GM18951 (cell line): ENCODE measurements around the gene SPC24.
"Not testable (repeated sequence)": the region's sequence is repeated elsewhere in the genome, so short reads cannot be mapped to it uniquely, and the experiment has no call there.

Experiments
- POLR2A ChIP-seq: IDR thresholded peaks from 4 replicates; pipeline ENCODE4 v1.6.1; 2011; ENCODE audit warnings: mild to moderate bottlenecking; ENCODE audit not compliant: insufficient read length, insufficient read depth; ENCODE audit errors: extremely low read depth
- in situ Hi-C: fragments of 300-500 bp; cut with MboI; formaldehyde crosslinking; loops from one replicate; pipeline ENCODE4 v1.12.0; 2022; ENCODE audit warnings: low sequenced_read_pairs, mixed read lengths, inconsistent platforms; ENCODE audit not compliant: unreplicated experiment

The SPC24 gene

DNA sequence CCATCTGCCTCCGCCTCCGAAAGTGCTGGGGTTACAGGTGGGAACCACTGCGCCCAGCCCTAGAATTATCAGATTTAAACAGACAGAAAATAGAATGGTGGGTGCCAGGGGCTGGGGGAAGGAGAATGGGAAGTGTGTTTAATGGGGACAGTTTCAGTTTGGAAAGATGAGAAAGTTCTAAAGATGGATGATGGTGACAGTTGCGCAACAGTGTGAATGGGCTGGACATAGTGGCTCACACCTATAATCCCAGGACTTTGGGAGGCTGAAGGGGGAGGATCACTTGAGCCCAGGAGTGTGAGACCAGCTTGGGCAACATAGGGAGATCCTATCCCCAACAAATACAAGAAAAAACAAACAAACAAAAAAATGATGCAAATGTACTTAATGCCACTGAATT is 25.9 kb upstream of the SPC24 start:
- no peak for TF ChIP-seq POLR2A
- in situ Hi-C loops: no loop called here

GRCh38 chr19:11180975-11181374 is 25.4 kb upstream of the SPC24 start:
- in situ Hi-C loops: not testable (repeated sequence)

DNA sequence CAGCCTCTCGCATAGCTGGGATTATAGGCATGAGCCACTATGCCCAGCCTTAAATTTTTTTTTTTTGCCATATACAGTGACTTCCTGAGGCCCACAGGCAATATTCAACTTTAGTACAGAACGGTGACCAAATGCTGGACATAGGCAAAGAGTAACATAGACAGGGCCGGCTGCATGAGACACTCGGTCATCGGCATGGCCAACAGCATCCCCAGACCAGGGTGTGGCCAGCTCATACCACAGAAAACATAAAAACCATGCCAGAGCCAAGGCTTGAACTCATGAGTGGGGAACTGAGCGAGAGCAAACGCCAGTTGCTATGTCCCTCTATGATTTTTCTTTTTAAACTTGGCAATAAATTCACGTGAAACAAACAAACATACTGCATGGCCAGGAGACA is 24.8 kb upstream of the SPC24 start:
- no peak for TF ChIP-seq POLR2A
- in situ Hi-C loops: no loop called here

GRCh38 chr19:11179716-11180297 is 24.2 kb upstream of the SPC24 start:
- TF ChIP-seq POLR2A: peak; percentile 51
- in situ Hi-C loops: no loop called here

- in situ Hi-C loops: not testable (repeated sequence)
These were observed 23.5 kb upstream of the SPC24 start for GRCh38 chr19:11179145-11179465.

GRCh38 chr19:11177592-11177991 is 22.0 kb upstream of the SPC24 start:
- in situ Hi-C loops: no loop called here

DNA sequence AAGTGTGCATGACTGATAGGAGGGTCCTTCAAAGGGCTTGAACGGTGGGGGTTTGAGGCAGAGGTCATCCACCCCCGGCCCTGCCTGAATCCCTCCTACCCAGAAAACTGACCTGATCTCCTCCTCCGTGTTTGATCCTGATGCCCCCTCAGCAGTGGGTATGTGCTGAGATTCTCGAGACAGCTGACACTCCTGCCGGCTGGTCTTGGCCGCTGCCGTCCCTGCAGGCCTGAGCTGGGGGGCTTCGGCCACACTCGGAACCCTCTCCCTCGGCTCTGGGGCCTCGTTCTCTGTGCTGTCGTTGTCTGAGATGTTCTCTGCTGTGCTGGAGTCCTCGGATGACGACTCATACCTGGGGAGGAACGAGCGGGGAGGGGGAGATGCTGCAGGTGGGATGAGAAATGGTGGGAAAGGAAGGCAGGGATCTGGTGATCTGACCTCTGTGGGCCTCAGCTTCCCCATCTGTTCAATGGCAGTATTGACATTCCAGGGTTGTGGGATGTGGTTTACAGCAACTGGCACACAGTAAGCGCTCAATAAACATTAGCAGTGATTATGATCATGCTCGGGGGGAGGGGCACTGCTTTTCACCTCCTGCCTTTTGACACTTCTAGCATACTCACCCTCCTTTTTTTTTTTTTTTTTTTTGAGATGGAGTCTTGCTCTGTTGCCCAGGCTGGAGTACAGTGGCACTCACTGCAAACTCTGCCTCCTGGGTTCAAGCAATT is 21.0 kb upstream of the SPC24 start:
- in situ Hi-C loops: no loop called here
- TF ChIP-seq POLR2A: no peak

More at GRCh38 chr19:11177592-11177991, 22.0 kb upstream of the SPC24 start:
- no peak for TF ChIP-seq POLR2A

DNA sequence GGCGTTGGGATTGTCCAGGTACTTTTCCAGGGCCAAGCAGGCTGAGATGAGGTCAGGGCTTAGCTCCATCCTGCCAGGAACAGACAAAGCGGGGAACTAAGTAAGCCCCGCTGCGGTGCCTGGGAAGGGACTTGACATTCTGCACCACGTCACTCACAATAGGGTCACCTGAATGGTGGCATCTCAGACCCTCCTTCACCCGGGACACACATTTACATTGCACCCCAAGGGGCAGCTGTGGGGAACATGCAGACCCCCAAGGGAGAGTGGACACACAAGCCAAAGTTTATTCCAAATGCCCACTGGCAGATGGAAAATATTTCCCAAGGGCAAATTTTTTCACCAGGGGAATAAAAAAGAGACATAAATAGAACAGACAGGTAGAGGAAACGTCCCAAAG is 20.3 kb upstream of the SPC24 start:
- no peak for TF ChIP-seq POLR2A
- in situ Hi-C loops: no loop called here

- in situ Hi-C loops: no loop called here
These were observed 18.8 kb upstream of the SPC24 start for GRCh38 chr19:11174336-11174735.

GRCh38 chr19:11173516-11174155 is 18.1 kb upstream of the SPC24 start:
- in situ Hi-C loops: no loop called here
- TF ChIP-seq POLR2A: no peak

More at GRCh38 chr19:11174336-11174735, 18.8 kb upstream of the SPC24 start:
- TF ChIP-seq POLR2A: no peak

GRCh38 chr19:11172576-11172975 is 17.0 kb upstream of the SPC24 start:
- in situ Hi-C loops: no loop called here
- no peak for TF ChIP-seq POLR2A

- no peak for TF ChIP-seq POLR2A
- in situ Hi-C loops: no loop called here
These were observed 15.6 kb upstream of the SPC24 start for GRCh38 chr19:11171144-11171543.

DNA sequence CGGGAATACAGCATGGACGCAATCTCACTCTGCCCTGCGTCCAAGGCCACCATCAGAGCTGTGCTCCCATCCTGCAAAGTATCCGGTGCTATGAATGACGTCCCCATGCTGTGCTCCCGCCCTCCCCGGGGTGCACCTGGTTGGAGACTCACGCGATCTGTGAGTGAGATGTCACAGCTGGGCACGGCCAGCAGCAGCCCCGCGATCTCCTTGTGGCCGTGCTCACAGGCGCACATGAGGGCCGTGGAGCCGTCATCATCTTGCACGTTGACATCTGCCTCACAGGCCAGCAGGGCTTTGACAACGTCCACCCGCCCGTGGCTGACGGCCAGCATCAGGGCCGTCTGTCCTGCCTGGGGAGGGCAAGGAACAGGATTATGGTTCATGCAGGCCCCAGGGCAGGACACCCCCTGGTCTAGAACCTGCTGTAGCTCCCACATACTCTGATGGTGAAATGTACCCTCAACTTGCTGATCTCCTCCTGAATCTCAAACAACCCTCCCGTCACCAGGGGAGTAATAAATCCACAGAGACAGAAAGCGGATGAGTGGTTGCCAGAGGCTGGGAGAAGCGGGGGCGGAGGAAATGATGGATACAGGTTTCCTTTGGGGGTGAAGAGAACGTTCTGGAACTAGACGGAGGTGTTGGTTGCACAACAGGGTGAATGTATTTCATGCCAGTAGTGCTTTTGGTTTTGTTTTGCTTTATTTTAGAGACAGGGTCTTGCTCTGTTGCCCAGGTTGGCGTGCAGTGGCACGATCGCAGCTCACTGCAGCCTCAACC is 14.5 kb upstream of the SPC24 start:
- in situ Hi-C loops: no loop called here
- TF ChIP-seq POLR2A: no peak
